Measurements from ENCODE around the gene KREMEN2. TPM values are rescaled to one million over a fixed set of nuclear protein-coding genes. Genes with fewer than 3 reads are reported as not detected.

Gene KREMEN2
- total and polyA plus RNA-seq, 9 of the 15 experiments (the other 6 are each of a cell fraction or from before 2014, with no cell fraction given): 0.04 to 7.7 (median 1.5) TPM; not detected in 1

- peak within 1 kb of the TSS; percentile 78 for H3K4me2 ChIP-seq (ENCODE audit: insufficient read depth, low read length)
- H3K79me2 ChIP-seq (ENCODE audit: control insufficient read depth, insufficient read depth, low read length): peaks cover 22% of the 10 kb centered on the region
- no peaks in the 10 kb centered on the region for H3K27me3 ChIP-seq (ENCODE audit: control insufficient read depth in 2 of 2, insufficient read depth in 2 of 2, low read length in 2 of 2)
- H3K4me1 ChIP-seq (replicated peaks in 1 of 2; ENCODE audit: control insufficient read depth in 2 of 2, insufficient read depth in 2 of 2, low read length in 2 of 2): peaks cover 17 to 96% of the 10 kb centered on the region in 2 experiments
- H3K9me3 ChIP-seq (replicated peaks; ENCODE audit: control insufficient read depth, insufficient read depth, low read depth, low read length): no peaks in the 10 kb centered on the region
- peak within 1 kb of the TSS; percentile 84 for H3K27ac ChIP-seq (ENCODE audit: extremely low read depth, low read depth, low read length)
- peak within 1 kb of the TSS; percentile 96 for H3K4me3 ChIP-seq
- H3K9me1 ChIP-seq (ENCODE audit: control insufficient read depth, insufficient read depth, low read length): peaks cover 3% of the 10 kb centered on the region
- intact Hi-C loops (cut with micrococcal nuclease) (loop anchor here (2.0 to 10.0 kb wide), 2 partner anchors 14 to 56 kb away; partner anchors contain the start of genes HCFC1R1, THOC6 and TNFRSF12A), in situ Hi-C loops (cut with MboI) (no loop called here)
- 1% methylated on average over 60 of the region's 98 CpGs for WGBS (ENCODE audit: insufficient coverage, low coverage, missing lambda C conversion rate)
- FAIRE-seq (no peak), DNase-seq (ENCODE audit: extremely low read depth in 1 of 4, low spot score in 3 of 4) (peak; percentile 84 to 95 (median 90)), ATAC-seq (peak; percentile 77)
- peaks cover 35% of the 10 kb centered on the region; the same call in 2 of the 3 replicates for H3K36me3 ChIP-seq (ENCODE audit: control insufficient read depth, insufficient read depth, low read length)
- H2AFZ ChIP-seq (ENCODE audit: low read depth, low read length): peak within 1 kb of the TSS; percentile 91
- H3K9ac ChIP-seq (ENCODE audit: insufficient read depth in 1 of 2, low read depth in 2 of 2, low read length in 2 of 2): peak within 1 kb of the TSS; percentile 77 to 99
- no TSS peak for BruUV-seq (replicated peaks)
- POLR2A ChIA-PET: interaction anchor here (0.5 to 1.9 kb wide), 11 partner anchors 9 to 55 kb away, joined by 3 to 23 read pairs (median 4); partner anchors contain the start of genes HCFC1R1, PKMYT1 and THOC6
- H4K20me1 ChIP-seq (replicated peaks; ENCODE audit: control insufficient read depth, insufficient read depth, low read length): peaks cover 25% of the 10 kb centered on the region
- CTCF ChIA-PET (ENCODE audit: low intra/inter-chr PET ratio): no interaction called here
- peak; percentile 65 for TF ChIP-seq TBP (optimal IDR thresholded peaks at IDR 0.05; ENCODE audit: low read depth, low read length)
- TF ChIP-seq E2F4 (CRISPR knock-in tag; IDR thresholded peaks at IDR 0.05; ENCODE audit: low read depth): peak; percentile 85
- 0 out of 2 replicates have a peak, but pooled peaks have one; percentile 40 for TF ChIP-seq NFXL1 (CRISPR knock-in tag; IDR thresholded peaks at IDR 0.05)
- no peak for TF ChIP-seq ZBTB34 (CRISPR knock-in tag; IDR thresholded peaks at IDR 0.05)
- TF ChIP-seq ETV1 (tag; conservative IDR thresholded peaks at IDR 0.05; ENCODE audit: low read depth): peak; percentile 98
- peak; percentile 78; the same call in 1 of the 2 replicates for TF ChIP-seq ZNF644 (tag; IDR thresholded peaks at IDR 0.05; ENCODE audit: low read depth)
- TF ChIP-seq ZBTB26 (CRISPR knock-in tag; IDR thresholded peaks at IDR 0.05): no peak
- TF ChIP-seq ZNF699 (CRISPR knock-in tag; IDR thresholded peaks at IDR 0.05; ENCODE audit: insufficient replicate concordance): no peak
- TF ChIP-seq YBX1 (IDR thresholded peaks at IDR 0.05): no peak
- no peak for TF ChIP-seq HNRNPK (IDR thresholded peaks at IDR 0.05; ENCODE audit: low read depth, low read length, poor library complexity, severe bottlenecking)
- peak; percentile 6 to 36; a peak in 1 of 4 replicates for TF ChIP-seq TRIM24 (IDR thresholded peaks at IDR 0.05)
- TF ChIP-seq MAFG (tag; conservative IDR thresholded peaks at IDR 0.05): no peak
These were observed 4.9 kb downstream of the KREMEN2 start, which contains the start of gene PAQR4 for GRCh38 chr16:2968738-2969544. Gene PAQR4 (plus strand): TSS chr16:2969348. CDS start chr16:2969675, 327 bp downstream.

Measured in K562 (cell line).